ENCODE results near the gene SLC38A5.

DNA sequence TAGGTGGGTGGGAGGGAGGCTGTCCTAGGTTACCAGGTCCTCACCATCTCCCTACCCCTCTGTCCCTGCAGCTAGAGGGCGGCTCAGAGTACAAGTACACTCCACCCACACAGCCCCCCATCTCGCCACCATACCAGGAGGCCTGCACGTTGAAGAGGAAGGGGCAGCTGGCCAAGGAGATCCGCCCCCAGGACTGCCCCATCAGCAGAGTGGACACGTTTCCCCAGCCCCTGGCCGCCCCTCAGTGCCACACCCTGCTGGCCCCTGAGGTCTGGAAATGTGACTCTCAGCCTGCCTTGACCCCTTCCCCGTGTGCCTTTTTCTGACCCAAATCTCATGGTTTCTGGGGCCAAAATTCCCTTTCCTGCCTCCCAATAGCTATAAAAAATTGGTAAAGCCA, 12.5 kb upstream of the SLC38A5 start:
- TF ChIP-seq POLR2AphosphoS5 (IDR thresholded peaks at IDR 0.05) (no peak), POLR2A (IDR thresholded peaks at IDR 0.05) (no peak)
- TF ChIP-seq, protein P1, sequence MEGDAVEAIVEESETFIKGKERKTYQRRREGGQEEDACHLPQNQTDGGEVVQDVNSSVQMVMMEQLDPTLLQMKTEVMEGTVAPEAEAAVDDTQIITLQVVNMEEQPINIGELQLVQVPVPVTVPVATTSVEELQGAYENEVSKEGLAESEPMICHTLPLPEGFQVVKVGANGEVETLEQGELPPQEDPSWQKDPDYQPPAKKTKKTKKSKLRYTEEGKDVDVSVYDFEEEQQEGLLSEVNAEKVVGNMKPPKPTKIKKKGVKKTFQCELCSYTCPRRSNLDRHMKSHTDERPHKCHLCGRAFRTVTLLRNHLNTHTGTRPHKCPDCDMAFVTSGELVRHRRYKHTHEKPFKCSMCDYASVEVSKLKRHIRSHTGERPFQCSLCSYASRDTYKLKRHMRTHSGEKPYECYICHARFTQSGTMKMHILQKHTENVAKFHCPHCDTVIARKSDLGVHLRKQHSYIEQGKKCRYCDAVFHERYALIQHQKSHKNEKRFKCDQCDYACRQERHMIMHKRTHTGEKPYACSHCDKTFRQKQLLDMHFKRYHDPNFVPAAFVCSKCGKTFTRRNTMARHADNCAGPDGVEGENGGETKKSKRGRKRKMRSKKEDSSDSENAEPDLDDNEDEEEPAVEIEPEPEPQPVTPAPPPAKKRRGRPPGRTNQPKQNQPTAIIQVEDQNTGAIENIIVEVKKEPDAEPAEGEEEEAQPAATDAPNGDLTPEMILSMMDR (IDR thresholded peaks at IDR 0.05): no peak
